ENCODE measurements around the gene PPP1R3C.

PPP1R3C gene

GRCh38 chr10:91632671-91633550, at the start of gene PPP1R3C:
TSS of gene PPP1R3C (minus strand) at chr10:91633071. CDS start at chr10:91632969, 102 bp downstream.
- peak; percentile 64 for DNase-seq

GRCh38 chr10:91681361-91682276, 48.7 kb upstream of the PPP1R3C start:
- DNase-seq: peak; percentile 49

- no peak for DNase-seq
Observed at GRCh38 chr10:91680487-91680886, 47.6 kb upstream of the PPP1R3C start.

- no peak for DNase-seq
Observed at GRCh38 chr10:91679296-91679695, 46.4 kb upstream of the PPP1R3C start.

- no peak for DNase-seq
Observed at GRCh38 chr10:91677911-91678310, 45.0 kb upstream of the PPP1R3C start.

- peak; percentile 55 for DNase-seq
Observed at GRCh38 chr10:91672021-91672608, 39.2 kb upstream of the PPP1R3C start.

GRCh38 chr10:91668913-91669312, 36.0 kb upstream of the PPP1R3C start:
- no peak for DNase-seq

- no peak for DNase-seq
Observed at GRCh38 chr10:91665842-91666241, 33.0 kb upstream of the PPP1R3C start.

GRCh38 chr10:91664426-91664825, 31.6 kb upstream of the PPP1R3C start:
- no peak for DNase-seq

GRCh38 chr10:91662993-91663392, 30.1 kb upstream of the PPP1R3C start:
- DNase-seq: no peak

- no peak for DNase-seq
Observed at GRCh38 chr10:91653219-91653870, 20.5 kb upstream of the PPP1R3C start.

GRCh38 chr10:91652364-91652763, 19.5 kb upstream of the PPP1R3C start:
- DNase-seq: no peak

- no peak for DNase-seq
Observed at GRCh38 chr10:91643700-91644099, 10.8 kb upstream of the PPP1R3C start.

GRCh38 chr10:91642831-91643692, 10.2 kb upstream of the PPP1R3C start:
- DNase-seq: no peak

GRCh38 chr10:91636892-91637291, 4.0 kb upstream of the PPP1R3C start:
- no peak for DNase-seq

GRCh38 chr10:91635401-91636400, 2.8 kb upstream of the PPP1R3C start:
- no peak for DNase-seq

- no peak for DNase-seq
Observed at GRCh38 chr10:91634898-91635297, 2.0 kb upstream of the PPP1R3C start.

- DNase-seq: no peak
Observed at GRCh38 chr10:91634246-91634645, 1.4 kb upstream of the PPP1R3C start.

- no peak for DNase-seq
Observed at GRCh38 chr10:91630625-91631024, 2.2 kb downstream of the PPP1R3C start.
